DMS79 treated with DMSO at 0.1 percent for 48 hours (cell line): ENCODE data around the gene PPP1R9A.
A peak's percentile ranks its signal among the peaks of the same experiment; 100 is the strongest.

Experiments used
- DNase-seq: peaks from one replicate; lab custom pipeline; 2025; lab: John Stamatoyannopoulos, UW

The PPP1R9A gene

GRCh38 chr7:95097851-95098250 is 190.5 kb downstream of the PPP1R9A start:
- DNase-seq = no peak

- no peak for DNase-seq
Observed at GRCh38 chr7:95099106-95099505, 191.7 kb downstream of the PPP1R9A start.

- DNase-seq = no peak
Observed at GRCh38 chr7:95101422-95101821, 194.0 kb downstream of the PPP1R9A start.

- DNase-seq = no peak
Observed at GRCh38 chr7:95102662-95103061, 195.3 kb downstream of the PPP1R9A start.

- DNase-seq = peak; percentile 22
Observed at GRCh38 chr7:95104739-95105138, 197.3 kb downstream of the PPP1R9A start.

GRCh38 chr7:95105627-95106026 is 198.2 kb downstream of the PPP1R9A start:
- DNase-seq = no peak

- DNase-seq = no peak
Observed at GRCh38 chr7:95106401-95106800, 199.0 kb downstream of the PPP1R9A start.

GRCh38 chr7:95110707-95111106 is 203.3 kb downstream of the PPP1R9A start:
- DNase-seq = no peak

- DNase-seq = no peak
Observed at GRCh38 chr7:95113590-95113989, 206.2 kb downstream of the PPP1R9A start.

GRCh38 chr7:95126053-95126709 is 218.8 kb downstream of the PPP1R9A start:
- no peak for DNase-seq

- DNase-seq = no peak
Observed at GRCh38 chr7:95132500-95132899, 225.1 kb downstream of the PPP1R9A start.

- DNase-seq = no peak
Observed at GRCh38 chr7:95139922-95140321, 232.5 kb downstream of the PPP1R9A start.

- no peak for DNase-seq
Observed at GRCh38 chr7:95141755-95142154, 234.4 kb downstream of the PPP1R9A start.

GRCh38 chr7:95144256-95144655 is 236.9 kb downstream of the PPP1R9A start:
- no peak for DNase-seq

GRCh38 chr7:95155965-95156364 is 248.6 kb downstream of the PPP1R9A start:
- DNase-seq = no peak

- no peak for DNase-seq
Observed at GRCh38 chr7:95157381-95157780, 250.0 kb downstream of the PPP1R9A start.

- DNase-seq = no peak
Observed at GRCh38 chr7:95169678-95170077, 262.3 kb downstream of the PPP1R9A start.

GRCh38 chr7:95172420-95172819 is 265.0 kb downstream of the PPP1R9A start:
- no peak for DNase-seq

- DNase-seq = no peak
Observed at GRCh38 chr7:95190515-95190914, 283.1 kb downstream of the PPP1R9A start.

GRCh38 chr7:95191795-95192194 is 284.4 kb downstream of the PPP1R9A start:
- no peak for DNase-seq

- DNase-seq = no peak
Observed at GRCh38 chr7:95198863-95199262, 291.5 kb downstream of the PPP1R9A start.

GRCh38 chr7:95199779-95200558 is 292.6 kb downstream of the PPP1R9A start:
- peak; percentile 19 for DNase-seq

GRCh38 chr7:95200741-95201140 is 293.3 kb downstream of the PPP1R9A start:
- DNase-seq = no peak

- DNase-seq = no peak
Observed at GRCh38 chr7:95201727-95202126, 294.3 kb downstream of the PPP1R9A start.
